OCI-LY3 (cell line): Measurements from ENCODE around the gene CMSS1.

Experiments
- H2AFZ ChIP-seq: fragments of 200-600, 300-600 bp; shearing (Covaris generic); 2 replicates; pipeline ENCODE4 v1.6.0; 2014; ENCODE audit warnings: antibody characterized with exemption, low read depth, low read length
- H3K27ac ChIP-seq: fragments of 200-600, 300-600 bp; sonication (generic); 2 replicates; pipeline ENCODE4 v1.5.1; 2014; ENCODE audit warnings: mild to moderate bottlenecking, low read length, moderate library complexity, mixed read lengths
- H3K27me3 ChIP-seq: fragments of 200-600, 300-600 bp; sonication (generic); 2 replicates; pipeline ENCODE4 v1.6.1; 2014; ENCODE audit warnings: low read depth, low read length, mixed read lengths
- H3K36me3 ChIP-seq: fragments of 200-600, 300-600 bp; sonication (generic); replicated peaks from 2 replicates; pipeline ENCODE3; 2014; ENCODE audit warnings: low read depth, low read length, mixed read lengths
- H3K4me1 ChIP-seq: fragments of 300-600, 200-600 bp; sonication (generic); 2 replicates; pipeline ENCODE4 v1.6.1; 2014; ENCODE audit warnings: low read length, mixed read lengths
- H3K4me2 ChIP-seq: fragments of 200-600, 300-600 bp; sonication (generic); 2 replicates; pipeline ENCODE4 v1.6.1; 2014; ENCODE audit warnings: low read length, mixed read lengths
- H3K4me3 ChIP-seq: fragments of 300-600, 200-600 bp; sonication (generic); 2 replicates; pipeline ENCODE4 v1.5.1; 2014; ENCODE audit warnings: antibody characterized with exemption, mild to moderate bottlenecking, low read length, moderate library complexity
- H3K79me2 ChIP-seq: fragments of 300-600, 200-600 bp; shearing (Covaris generic); 2 replicates; pipeline ENCODE4 v1.6.1; 2014; ENCODE audit warnings: mild to moderate bottlenecking, low read length, mixed read lengths
- H3K9ac ChIP-seq: fragments of 300-600, 200-600 bp; shearing (Covaris generic); 2 replicates; pipeline ENCODE4 v1.6.0; 2014; ENCODE audit warnings: mild to moderate bottlenecking, low read length, moderate library complexity
- H3K9me3 ChIP-seq: fragments of 200-600, 300-600 bp; shearing (Covaris generic); 2 replicates; pipeline ENCODE4 v1.6.1; 2014; ENCODE audit warnings: low read length, mixed read lengths; ENCODE audit not compliant: insufficient read depth
- H4K20me1 ChIP-seq: fragments of 200-600, 300-600 bp; sonication (generic); 2 replicates; pipeline ENCODE4 v1.6.1; 2016; ENCODE audit warnings: low read length, mixed read lengths; ENCODE audit not compliant: insufficient read depth
- EZH2phosphoT487 ChIP-seq: fragments of 200-600 bp; shearing (Covaris generic); IDR thresholded peaks from 2 replicates; pipeline ENCODE4 v1.6.1; 2018; ENCODE audit warnings: antibody characterized with exemption, mixed run types, low read depth
- TF ChIP-seq, protein P1 (sequence below): fragments of 200-600, 300-600 bp; sonication (generic); IDR thresholded peaks from 2 replicates; pipeline ENCODE4 v1.5.1; 2014; ENCODE audit warnings: antibody characterized with exemption, low read length, low read depth

The CMSS1 gene

DNA sequence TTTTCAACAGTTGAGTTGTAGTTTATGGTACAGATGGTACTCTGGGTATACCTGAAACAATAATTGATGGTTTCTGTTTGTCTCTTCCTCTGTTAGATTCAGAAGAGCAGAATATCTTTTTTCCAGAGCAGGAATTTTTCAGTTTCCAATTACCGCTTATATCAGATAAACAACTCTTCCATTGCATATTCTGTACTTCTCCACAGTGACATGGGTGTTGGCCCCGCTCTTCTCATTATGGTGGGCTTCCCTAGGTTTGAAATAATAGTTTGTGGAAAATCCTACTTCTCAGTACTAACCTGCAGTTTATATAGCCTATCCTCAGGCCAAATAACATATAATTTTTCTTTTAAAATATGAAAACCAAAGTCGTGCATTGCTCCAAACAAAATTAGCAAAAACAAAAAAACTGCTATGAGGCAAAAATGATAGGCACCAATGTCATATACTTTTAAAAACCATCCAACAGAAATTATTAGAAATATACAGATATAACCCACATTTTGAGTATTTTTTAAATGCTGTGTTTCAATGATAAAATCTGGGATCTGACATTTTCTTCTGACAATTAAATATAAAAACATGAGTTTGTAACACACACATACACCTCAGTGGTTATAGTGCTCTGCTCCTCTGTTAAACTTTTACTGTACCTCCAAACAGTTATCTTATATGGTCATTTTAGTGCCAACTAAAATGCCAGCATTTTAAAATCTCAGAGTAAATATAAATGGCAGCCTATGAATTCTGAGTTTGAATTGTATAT, 56.8 kb downstream of the CMSS1 start:
- peaks cover 4% of the 10 kb centered on the region; the same call in 1 of the 2 replicates for H4K20me1 ChIP-seq
- no peaks in the 10 kb centered on the region for H3K27me3 ChIP-seq
- H2AFZ ChIP-seq, result no peak overlapping the region
- no peaks in the 10 kb centered on the region for H3K9me3 ChIP-seq
- no peak overlapping the region for H3K27ac ChIP-seq
- peaks cover 27% of the 10 kb centered on the region for H3K4me1 ChIP-seq
- H3K79me2 ChIP-seq, result no peaks in the 10 kb centered on the region; the same call in 1 of the 2 replicates
- no peaks in the 10 kb centered on the region for H3K36me3 ChIP-seq
- TF ChIP-seq, protein P1, sequence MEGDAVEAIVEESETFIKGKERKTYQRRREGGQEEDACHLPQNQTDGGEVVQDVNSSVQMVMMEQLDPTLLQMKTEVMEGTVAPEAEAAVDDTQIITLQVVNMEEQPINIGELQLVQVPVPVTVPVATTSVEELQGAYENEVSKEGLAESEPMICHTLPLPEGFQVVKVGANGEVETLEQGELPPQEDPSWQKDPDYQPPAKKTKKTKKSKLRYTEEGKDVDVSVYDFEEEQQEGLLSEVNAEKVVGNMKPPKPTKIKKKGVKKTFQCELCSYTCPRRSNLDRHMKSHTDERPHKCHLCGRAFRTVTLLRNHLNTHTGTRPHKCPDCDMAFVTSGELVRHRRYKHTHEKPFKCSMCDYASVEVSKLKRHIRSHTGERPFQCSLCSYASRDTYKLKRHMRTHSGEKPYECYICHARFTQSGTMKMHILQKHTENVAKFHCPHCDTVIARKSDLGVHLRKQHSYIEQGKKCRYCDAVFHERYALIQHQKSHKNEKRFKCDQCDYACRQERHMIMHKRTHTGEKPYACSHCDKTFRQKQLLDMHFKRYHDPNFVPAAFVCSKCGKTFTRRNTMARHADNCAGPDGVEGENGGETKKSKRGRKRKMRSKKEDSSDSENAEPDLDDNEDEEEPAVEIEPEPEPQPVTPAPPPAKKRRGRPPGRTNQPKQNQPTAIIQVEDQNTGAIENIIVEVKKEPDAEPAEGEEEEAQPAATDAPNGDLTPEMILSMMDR, result no peak
- no peak for TF ChIP-seq EZH2phosphoT487
- peak overlapping the region; percentile 98 for H3K4me2 ChIP-seq
- H3K9ac ChIP-seq, result no peak overlapping the region
- peak overlapping the region; percentile 95; the same call in 1 of the 2 replicates for H3K4me3 ChIP-seq

DNA sequence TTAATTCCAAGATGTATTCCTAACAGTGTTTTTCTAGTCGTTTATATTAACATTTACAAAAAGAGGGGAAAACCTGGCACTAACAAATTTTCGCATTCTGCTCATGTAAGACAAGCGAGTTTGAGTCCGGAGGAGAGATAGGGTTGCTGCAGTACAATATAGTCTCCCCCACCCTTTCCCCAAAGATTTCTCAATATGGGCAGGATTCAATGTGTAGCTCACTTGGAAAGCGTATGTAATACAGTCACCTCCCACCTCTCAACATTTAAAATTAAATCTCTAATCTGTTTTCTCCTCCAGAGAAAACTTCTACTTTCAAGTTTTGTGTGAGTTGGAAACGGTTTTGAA, 57.9 kb downstream of the CMSS1 start:
- Histone ChIP-seq H3K9me3 (no peaks in the 10 kb centered on the region), H3K9ac (peak overlapping the region; percentile 75), H4K20me1 (peaks cover 4% of the 10 kb centered on the region; the same call in 1 of the 2 replicates), H3K4me2 (peak overlapping the region; percentile 98), H3K27me3 (no peaks in the 10 kb centered on the region), H3K27ac (no peak overlapping the region), H2AFZ (peak overlapping the region; percentile 79), H3K4me1 (peaks cover 27% of the 10 kb centered on the region), H3K79me2 (no peaks in the 10 kb centered on the region; the same call in 1 of the 2 replicates), H3K4me3 (peak overlapping the region; percentile 95), H3K36me3 (no peaks in the 10 kb centered on the region)
- TF ChIP-seq, protein P1, result no peak
- no peak for TF ChIP-seq EZH2phosphoT487

DNA sequence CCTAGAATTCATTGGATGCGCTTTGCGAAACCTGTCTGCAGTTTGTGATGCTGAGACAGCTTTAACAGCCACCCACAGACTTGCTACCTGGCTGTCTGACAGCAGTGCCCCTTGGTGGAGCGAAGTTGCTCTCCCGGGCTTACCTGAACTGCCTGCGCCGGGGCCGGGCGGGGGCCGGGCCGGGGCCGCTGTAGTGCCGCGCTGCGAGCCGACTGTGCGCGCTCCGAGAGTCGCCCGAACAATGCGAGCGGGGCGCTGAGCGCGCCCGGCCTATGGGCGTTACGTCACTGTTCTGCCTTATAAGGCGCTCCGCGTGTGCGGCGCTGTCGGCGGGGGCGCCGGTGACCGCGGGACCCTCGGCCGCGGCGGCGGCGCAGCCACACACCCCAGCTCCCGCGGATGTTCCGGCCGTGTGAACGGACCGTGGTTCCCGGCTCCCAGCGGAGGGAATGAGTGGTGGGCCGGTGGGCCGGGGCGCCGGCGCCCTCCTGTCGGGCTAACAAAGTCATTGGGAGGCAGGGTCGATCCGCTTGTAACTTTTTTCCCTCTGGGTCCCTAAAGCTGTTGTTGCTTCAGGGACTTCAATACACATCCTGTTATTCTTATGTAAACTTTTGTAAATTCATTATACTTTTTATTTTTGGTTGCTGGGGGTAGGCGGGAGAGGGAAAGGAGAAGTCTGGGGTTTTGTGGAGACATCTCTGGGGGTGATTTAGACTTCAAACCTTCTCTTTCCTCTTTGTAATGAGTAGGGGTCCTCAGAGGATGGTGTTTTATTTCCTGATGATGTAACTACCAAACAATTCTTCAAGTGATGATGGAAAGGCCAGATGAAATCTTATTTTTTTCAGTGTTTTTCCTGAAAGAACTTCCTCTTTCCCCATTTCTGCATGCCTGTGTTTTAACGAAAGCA, 58.5 kb downstream of the CMSS1 start:
- no peak for TF ChIP-seq EZH2phosphoT487
- TF ChIP-seq, protein P1, result peak; percentile 19; the same call in 1 of the 2 replicates
- no peaks in the 10 kb centered on the region; the same call in 1 of the 2 replicates for H3K79me2 ChIP-seq
- peaks cover 4% of the 10 kb centered on the region; the same call in 1 of the 2 replicates for H4K20me1 ChIP-seq
- no peaks in the 10 kb centered on the region for H3K36me3 ChIP-seq
- no peaks in the 10 kb centered on the region for H3K9me3 ChIP-seq
- H3K27me3 ChIP-seq, result no peaks in the 10 kb centered on the region
- H2AFZ ChIP-seq, result peak overlapping the region; percentile 79
- peak overlapping the region; percentile 95 for H3K4me3 ChIP-seq
- H3K4me1 ChIP-seq, result peaks cover 27% of the 10 kb centered on the region
- peak overlapping the region; percentile 98 for H3K4me2 ChIP-seq
- H3K9ac ChIP-seq, result peak overlapping the region; percentile 75
- no peak overlapping the region for H3K27ac ChIP-seq
